Omental fat pad (tissue), 4 donors: ENCODE measurements around the gene ALG1. TPM values are rescaled to one million over a fixed set of nuclear protein-coding genes. Genes with fewer than 3 reads are reported as not detected.
A peak's percentile ranks its signal among the peaks of the same experiment; 100 is the strongest.
"Not testable (repeated sequence)": the region's sequence is repeated elsewhere in the genome, so short reads cannot be mapped to it uniquely, and the experiment has no call there.

Experiments used
- ATAC-seq: fragments of 150-250 bp; one replicate; pipeline ENCODE4 v1.9.1; 2016; ENCODE audit warnings: mild to moderate bottlenecking, moderate library complexity; ENCODE audit not compliant: low FRiP score
- DNase-seq: peaks from one replicate; pipeline ENCODE4 v3.0.0-alpha.2; 2019; ENCODE audit warnings: low spot score
- CTCF ChIP-seq, 3 donors: fragments of 450-650 bp; IDR thresholded peaks; one replicate each; pipeline ENCODE4 v1.5.1; 2016 to 2017; ENCODE audit warnings: antibody characterized with exemption in 3 of 3, mild to moderate bottlenecking in 3 of 3, moderate library complexity in 2 of 3
- total RNA-seq, 4 donors: library from RNA; depleted of rRNA; stranded (reverse); fragments of >200 nt; gene quantifications; one replicate each; pipeline ENCODE4 v1.1.0, GENCODE V29; 2016

The ALG1 gene
- total RNA-seq, 4 donors from 2014 or later, result 16.9 to 19.5 (median 18.0) TPM

DNA sequence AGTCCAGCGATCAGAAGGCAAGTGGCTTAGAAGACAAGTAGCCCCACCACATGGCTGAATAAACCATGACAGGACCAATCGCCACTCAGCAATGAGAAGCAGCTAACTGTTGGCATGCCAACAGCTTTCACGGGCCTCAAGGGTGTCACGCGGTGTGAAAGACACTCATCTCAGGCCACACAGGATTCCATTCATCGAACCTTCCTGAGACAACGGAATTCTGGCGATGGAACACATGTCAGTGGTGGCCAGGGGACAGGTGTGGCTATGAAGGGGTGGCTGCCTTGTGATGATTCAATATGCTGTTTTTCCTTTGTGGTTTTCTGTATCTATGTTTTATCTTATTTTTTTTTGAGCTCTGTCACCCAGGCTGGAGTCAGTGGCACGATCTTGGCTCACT lies 18.9 kb downstream of the ALG1 start:
- not testable (repeated sequence) for ATAC-seq, DNase-seq

DNA sequence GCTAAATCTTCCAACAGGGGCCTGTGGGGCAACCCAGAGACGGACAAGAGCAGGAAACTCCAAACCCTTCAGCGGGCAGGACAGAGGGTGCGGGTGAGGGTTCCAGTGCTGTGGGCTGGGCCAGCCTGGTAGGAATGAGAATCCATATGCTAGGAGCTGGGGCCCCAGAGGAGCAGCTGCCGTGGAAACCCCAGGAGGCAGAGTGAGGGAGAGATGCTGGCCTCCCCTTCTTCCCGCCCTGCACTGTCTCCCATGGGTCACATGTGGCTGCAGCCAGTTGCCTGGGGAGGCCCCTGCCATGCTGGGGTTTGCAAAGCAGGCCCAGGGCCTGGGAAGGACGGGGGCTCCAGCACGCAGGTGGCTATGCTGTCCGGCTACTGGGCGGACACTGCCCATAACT lies 21.4 kb downstream of the ALG1 start:
- not testable (repeated sequence) for ATAC-seq, DNase-seq

DNA sequence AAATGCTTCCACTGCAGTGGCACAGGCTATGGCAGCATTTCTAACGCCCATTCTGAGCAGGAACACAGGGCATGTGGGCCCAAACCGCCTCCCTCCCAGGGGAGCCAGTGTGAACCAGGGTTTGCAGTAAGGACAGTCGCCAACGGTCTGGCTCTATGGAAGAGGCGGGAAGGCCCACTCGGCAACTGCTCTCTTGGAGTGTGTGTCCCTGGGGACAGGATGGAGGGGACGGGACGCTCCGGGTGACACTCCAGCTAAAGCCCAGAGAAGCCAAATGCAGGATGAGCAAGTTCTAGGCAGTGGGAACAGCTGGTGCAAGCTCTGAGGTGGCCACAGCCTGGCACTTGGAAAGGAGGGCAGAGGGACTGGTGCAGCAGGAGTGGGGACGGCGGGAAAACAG lies 22.1 kb downstream of the ALG1 start:
- ATAC-seq, DNase-seq: not testable (repeated sequence)

DNA sequence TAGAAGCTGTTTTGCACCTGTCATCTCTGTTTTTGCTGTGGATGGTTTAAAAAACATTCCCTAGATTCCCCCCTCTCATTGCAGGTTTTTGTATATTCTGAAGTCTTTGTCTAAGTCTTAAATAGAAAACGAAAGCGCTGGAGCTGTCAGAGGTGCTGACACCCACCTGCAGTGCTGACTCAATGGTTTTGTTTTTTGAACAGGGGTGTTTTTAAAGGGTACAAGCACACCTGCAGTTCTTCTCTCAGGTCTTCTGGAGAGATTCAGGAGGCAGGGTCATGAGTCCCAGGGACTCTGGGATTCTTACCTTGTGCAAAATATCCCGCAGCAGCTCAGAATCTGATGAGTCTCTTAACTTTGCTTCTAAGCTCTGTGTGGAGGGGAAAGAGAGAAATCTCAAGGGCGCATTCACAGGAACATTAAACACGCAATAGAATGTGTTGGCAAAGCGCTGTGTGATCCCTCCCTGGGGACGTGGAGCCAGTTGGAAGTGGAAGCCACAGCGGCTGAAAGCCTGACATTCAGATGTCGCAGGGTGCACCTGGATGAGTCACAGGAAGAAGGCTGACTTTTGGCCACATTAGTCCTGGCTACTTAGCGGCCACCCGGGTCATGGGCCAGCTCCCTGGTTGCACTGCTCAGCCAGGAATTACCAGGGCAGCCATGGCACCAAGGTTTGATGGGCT lies 23.6 kb downstream of the ALG1 start:
- not testable (repeated sequence) for DNase-seq

GRCh38 chr16:5096437-5097060 lies 24.9 kb downstream of the ALG1 start:
- not testable (repeated sequence) for DNase-seq, ATAC-seq

More for the DNA sequence above, 23.6 kb downstream of the ALG1 start:
- not testable (repeated sequence) for ATAC-seq

DNA sequence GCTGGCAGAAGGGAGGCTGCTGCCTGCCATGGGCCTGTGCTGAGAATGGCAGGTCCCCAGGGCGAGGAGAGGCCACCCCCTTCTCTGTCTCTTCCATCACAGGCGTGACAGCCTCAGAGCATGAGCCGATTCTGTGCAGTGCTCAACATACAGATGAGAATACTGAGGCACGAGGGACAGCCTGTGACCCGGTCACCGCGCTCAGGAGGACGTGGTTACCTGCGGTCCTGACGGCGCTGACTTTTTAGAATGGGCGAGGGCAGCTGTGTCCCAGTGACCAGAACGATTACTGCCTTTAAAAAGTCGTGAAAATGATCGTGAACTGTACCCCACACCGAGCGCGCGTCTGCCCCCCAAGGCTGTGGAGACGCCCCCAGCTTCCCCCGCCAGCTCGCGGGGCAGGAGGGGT lies 25.4 kb downstream of the ALG1 start:
- not testable (repeated sequence) for ATAC-seq, DNase-seq

DNA sequence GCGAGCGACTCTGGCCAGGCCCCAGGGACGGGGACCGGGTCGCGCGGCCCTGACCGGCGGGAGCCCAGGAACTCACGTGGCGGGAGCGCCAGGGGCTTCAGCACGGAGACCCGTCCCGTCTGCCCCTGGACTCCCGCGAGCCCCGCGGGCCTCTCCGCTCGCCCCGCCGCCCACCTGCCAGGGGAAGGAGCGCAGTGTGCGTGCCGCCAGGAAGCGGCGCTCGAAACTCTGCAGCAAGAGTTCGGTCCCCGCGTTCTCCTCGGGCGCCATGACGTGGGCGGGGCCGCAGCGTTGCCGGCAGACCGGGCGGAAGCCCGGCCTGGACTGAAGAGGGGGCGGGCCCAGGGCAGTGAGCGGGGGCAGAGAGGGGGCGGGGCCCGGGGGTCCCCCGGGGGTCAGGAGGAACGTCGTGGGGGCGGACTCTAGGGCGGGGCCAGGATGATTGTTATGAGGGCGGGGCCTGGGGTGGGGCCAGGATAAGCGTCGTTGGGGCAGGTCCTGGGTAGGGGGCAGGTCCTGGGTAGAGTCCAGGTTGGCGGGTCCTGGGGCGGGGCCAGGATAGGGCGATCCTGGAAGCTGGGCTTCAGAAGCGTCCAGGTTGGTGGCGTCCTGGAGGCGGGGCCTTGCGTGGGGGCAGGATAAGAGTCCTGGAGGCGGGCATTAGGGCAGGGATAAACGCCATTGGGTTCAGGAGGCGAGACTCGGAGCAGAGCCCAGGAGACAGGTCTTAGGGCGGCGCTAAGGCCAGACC lies 26.0 kb downstream of the ALG1 start, which contains the start of gene EEF2KMT:
EEF2KMT (minus strand) TSS at position 326 of the 751 bp plus-strand sequence; CDS start at position 270, 56 bp downstream.
- peak; percentile 95 for DNase-seq
- peak; percentile 100 for ATAC-seq

GRCh38 chr16:5098221-5099159 lies 26.8 kb downstream of the ALG1 start:
- ATAC-seq, DNase-seq: not testable (repeated sequence)

DNA sequence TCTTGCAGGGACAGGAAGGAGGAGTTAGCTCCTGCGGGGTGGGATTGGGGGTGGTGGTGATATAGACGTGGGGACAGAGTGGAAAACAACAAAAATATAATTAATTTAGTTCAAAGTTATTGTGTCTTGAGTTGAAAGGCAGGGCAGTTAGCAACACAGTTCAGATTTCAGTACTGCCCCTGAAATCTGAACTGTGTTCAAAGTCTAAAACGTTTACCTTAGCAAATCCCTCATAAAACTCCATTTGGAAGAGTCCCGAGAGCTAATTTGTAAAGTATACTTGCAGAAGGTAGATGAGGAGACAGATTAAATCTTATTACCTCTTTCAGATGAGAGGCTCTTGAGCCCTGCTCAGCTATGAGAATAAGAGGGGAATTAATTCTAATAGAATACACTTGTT lies 27.5 kb downstream of the ALG1 start:
- ATAC-seq, DNase-seq: not testable (repeated sequence)

DNA sequence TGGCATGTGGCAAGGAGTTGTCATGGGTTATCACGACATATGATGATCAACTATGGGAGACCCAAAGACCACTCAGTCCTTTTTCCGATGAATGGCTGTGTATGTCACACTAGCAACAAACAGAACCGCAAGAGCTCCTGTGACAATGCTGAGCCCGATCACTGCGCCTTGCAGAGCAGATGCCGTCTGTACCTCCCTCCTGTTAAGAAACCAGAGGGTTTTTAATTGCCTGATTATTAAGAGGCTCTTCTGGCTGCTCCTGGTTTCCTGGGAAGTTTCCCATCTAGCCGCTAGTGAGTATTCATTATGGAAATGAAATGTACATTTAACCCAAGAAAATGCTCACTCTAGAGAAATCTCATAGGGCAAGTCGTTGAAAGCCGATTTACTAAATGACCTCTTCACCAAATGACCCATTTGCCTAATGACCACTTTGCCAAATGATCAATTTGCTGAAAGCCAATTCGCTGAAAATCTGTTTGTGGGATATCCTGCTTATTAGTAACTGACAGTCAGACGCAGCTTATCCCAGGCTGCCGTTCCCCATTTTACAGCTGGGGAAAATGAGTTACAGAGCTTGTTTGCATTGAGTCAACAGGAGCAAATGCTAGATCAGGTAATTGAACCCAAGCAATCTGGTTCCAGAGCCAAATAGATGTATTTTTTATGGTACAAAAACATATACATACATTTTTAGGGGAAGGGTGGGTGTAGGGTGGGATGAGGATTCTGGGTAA lies 31.8 kb downstream of the ALG1 start:
- ATAC-seq, DNase-seq: not testable (repeated sequence)

DNA sequence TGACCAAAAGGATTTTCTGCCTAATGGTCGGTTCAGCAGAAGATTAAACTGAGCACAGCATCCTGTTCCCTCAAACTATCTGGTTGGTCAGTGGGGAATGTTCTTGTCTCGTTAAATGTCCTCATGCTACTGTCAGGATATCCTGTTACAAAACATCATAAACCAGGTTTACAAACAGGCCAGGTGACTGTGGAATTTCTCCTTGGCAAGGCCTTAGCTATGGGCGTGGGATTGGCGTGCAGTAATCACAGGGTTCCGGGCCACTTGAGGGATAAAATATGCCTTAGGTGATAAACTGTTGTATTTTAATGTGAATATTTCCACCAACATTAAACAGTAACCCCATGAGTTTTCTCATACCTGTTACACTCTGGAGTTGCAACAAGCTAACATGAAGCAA lies 33.4 kb downstream of the ALG1 start:
- ATAC-seq, DNase-seq: not testable (repeated sequence)

GRCh38 chr16:5108505-5109158 lies 37.0 kb downstream of the ALG1 start:
- DNase-seq (no peak), ATAC-seq (no peak)
- no peak for TF ChIP-seq CTCF (IDR thresholded peaks at IDR 0.05)

DNA sequence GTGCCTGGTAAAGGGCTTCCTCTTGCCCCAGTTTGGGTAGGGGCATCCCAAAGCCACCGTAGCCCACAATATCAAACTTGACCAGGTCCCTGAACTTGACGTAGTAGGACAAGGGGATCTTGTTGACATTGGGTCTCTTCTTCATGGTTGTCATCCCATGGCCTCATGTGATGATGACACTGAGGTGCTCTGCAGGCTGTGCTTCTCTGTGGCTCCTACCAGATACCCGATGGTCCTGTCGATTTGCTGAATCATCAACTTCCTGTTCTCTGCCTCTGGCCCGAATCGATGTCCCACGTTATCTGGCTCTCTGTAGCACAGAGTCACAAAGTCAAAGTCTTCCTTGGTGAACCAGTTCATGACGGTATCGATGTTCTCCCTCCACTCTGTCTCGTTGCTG lies 39.3 kb downstream of the ALG1 start:
- not testable (repeated sequence) for DNase-seq, ATAC-seq

- ATAC-seq, DNase-seq: not testable (repeated sequence)
Measured at GRCh38 chr16:5116780-5117295, 45.2 kb downstream of the ALG1 start.

- DNase-seq, ATAC-seq: not testable (repeated sequence)
Measured at GRCh38 chr16:5117300-5118087, 45.9 kb downstream of the ALG1 start.
